Glutamatergic neuron (in vitro differentiated cells): ENCODE measurements around the gene CDKN1C. TPM values are rescaled to one million over a fixed set of nuclear protein-coding genes. Genes with fewer than 3 reads are reported as not detected.

ENCODE experiments used
- DNase-seq: peaks from one replicate; pipeline ENCODE4 v3.0.0; 2022
- H3K27ac Mint-ChIP-seq: one replicate; pipeline ENCODE4 v1.8.0; 2020; ENCODE audit warnings: mild to moderate bottlenecking, mixed read lengths, inconsistent platforms; ENCODE audit not compliant: unreplicated experiment
- H3K27me3 Mint-ChIP-seq: one replicate; pipeline ENCODE4 v1.8.0; 2020; ENCODE audit warnings: mild to moderate bottlenecking, moderate library complexity, mixed read lengths, inconsistent platforms; ENCODE audit not compliant: unreplicated experiment
- H3K36me3 Mint-ChIP-seq: one replicate; pipeline ENCODE4 v1.8.0; 2020; ENCODE audit warnings: mild to moderate bottlenecking, mixed read lengths, inconsistent platforms; ENCODE audit not compliant: unreplicated experiment
- H3K4me1 Mint-ChIP-seq: one replicate; pipeline ENCODE4 v1.8.0; 2020; ENCODE audit warnings: mild to moderate bottlenecking, low read depth, mixed read lengths, inconsistent platforms; ENCODE audit not compliant: unreplicated experiment
- H3K4me3 Mint-ChIP-seq: one replicate; pipeline ENCODE4 v1.8.0; 2020; ENCODE audit warnings: mild to moderate bottlenecking, mixed read lengths, inconsistent platforms; ENCODE audit not compliant: unreplicated experiment
- H3K9me3 Mint-ChIP-seq: one replicate; pipeline ENCODE4 v1.8.0; 2020; ENCODE audit warnings: mild to moderate bottlenecking, moderate library complexity, mixed read lengths, inconsistent platforms; ENCODE audit not compliant: unreplicated experiment
- CTCF ChIP-seq: fragments of 200-600 bp; sonication (generic); IDR thresholded peaks from one replicate; pipeline ENCODE4 v1.5.0; 2021; ENCODE audit not compliant: partially characterized antibody, unreplicated experiment
- total RNA-seq: library from RNA; stranded (reverse); fragmentation: NEBNext Ultra II Directional; extraction: Animal tissue kit (Norgen Biotek cat#: 25700); gene quantifications from one replicate; pipeline ENCODE4 v1.2.1, GENCODE V29; 2021; ENCODE audit not compliant: unreplicated experiment

The CDKN1C gene
- total RNA-seq, 1 donor from 2014 or later, result 391 TPM

GRCh38 chr11:2880646-2881045, 4.9 kb downstream of the CDKN1C start:
- Mint-ChIP-seq H3K27me3 (peaks cover 8% of the 10 kb centered on the region), H3K27ac (no peak overlapping the region), H3K4me3 (no peak overlapping the region), H3K36me3 (peaks cover 9% of the 10 kb centered on the region), H3K4me1 (peaks cover 16% of the 10 kb centered on the region), H3K9me3 (peaks cover 23% of the 10 kb centered on the region)
- DNase-seq, result no peak
- TF ChIP-seq CTCF, result no peak

- no peak for TF ChIP-seq CTCF
- H3K27ac Mint-ChIP-seq, result peak overlapping the region; percentile 11
- no peak for DNase-seq
- H3K9me3 Mint-ChIP-seq, result peaks cover 22% of the 10 kb centered on the region
- peaks cover 14% of the 10 kb centered on the region for H3K36me3 Mint-ChIP-seq
- H3K4me3 Mint-ChIP-seq, result no peak overlapping the region
- peaks cover 9% of the 10 kb centered on the region for H3K27me3 Mint-ChIP-seq
- peaks cover 16% of the 10 kb centered on the region for H3K4me1 Mint-ChIP-seq
Measured at GRCh38 chr11:2878782-2879181, 6.8 kb downstream of the CDKN1C start.

GRCh38 chr11:2877474-2877873, 8.1 kb downstream of the CDKN1C start:
- no peak for DNase-seq
- Mint-ChIP-seq H3K9me3 (peaks cover 12% of the 10 kb centered on the region), H3K27ac (no peak overlapping the region), H3K36me3 (peaks cover 14% of the 10 kb centered on the region), H3K4me1 (peaks cover 11% of the 10 kb centered on the region), H3K27me3 (peaks cover 6% of the 10 kb centered on the region), H3K4me3 (peak overlapping the region; percentile 77)
- TF ChIP-seq CTCF, result no peak

- Mint-ChIP-seq H3K27ac (no peak overlapping the region), H3K36me3 (peaks cover 14% of the 10 kb centered on the region), H3K9me3 (peaks cover 14% of the 10 kb centered on the region), H3K27me3 (peaks cover 9% of the 10 kb centered on the region), H3K4me3 (no peak overlapping the region), H3K4me1 (peaks cover 7% of the 10 kb centered on the region)
- no peak for DNase-seq
- TF ChIP-seq CTCF, result no peak
Measured at GRCh38 chr11:2874963-2875362, 10.6 kb downstream of the CDKN1C start.

- Mint-ChIP-seq H3K4me3 (peak overlapping the region; percentile 73), H3K27ac (peak overlapping the region; percentile 68), H3K27me3 (peaks cover 16% of the 10 kb centered on the region), H3K9me3 (peaks cover 13% of the 10 kb centered on the region), H3K4me1 (peaks cover 17% of the 10 kb centered on the region), H3K36me3 (peaks cover 4% of the 10 kb centered on the region)
- no peak for TF ChIP-seq CTCF
- DNase-seq, result no peak
Measured at GRCh38 chr11:2870969-2871680, 14.4 kb downstream of the CDKN1C start.
